AG09309 (cell line): Measurements from ENCODE around the gene CFAP57.

ENCODE experiments used
- DNase-seq: peaks from one replicate; pipeline ENCODE4 v3.0.0-alpha.2; 2010; ENCODE audit warnings: low read depth
- H3K4me3 ChIP-seq: 2 replicates; pipeline ENCODE4 v1.5.1; 2011; ENCODE audit warnings: mild to moderate bottlenecking, low read depth, low read length, moderate library complexity; ENCODE audit not compliant: control insufficient read depth
- TF ChIP-seq, protein P1 (sequence below): IDR thresholded peaks from 2 replicates; pipeline ENCODE4 v1.5.1; 2011; ENCODE audit warnings: mild to moderate bottlenecking, low read depth, low read length, inconsistent platforms; ENCODE audit not compliant: insufficient read depth, control insufficient read depth; ENCODE audit errors: missing control alignments

Gene CFAP57

DNA sequence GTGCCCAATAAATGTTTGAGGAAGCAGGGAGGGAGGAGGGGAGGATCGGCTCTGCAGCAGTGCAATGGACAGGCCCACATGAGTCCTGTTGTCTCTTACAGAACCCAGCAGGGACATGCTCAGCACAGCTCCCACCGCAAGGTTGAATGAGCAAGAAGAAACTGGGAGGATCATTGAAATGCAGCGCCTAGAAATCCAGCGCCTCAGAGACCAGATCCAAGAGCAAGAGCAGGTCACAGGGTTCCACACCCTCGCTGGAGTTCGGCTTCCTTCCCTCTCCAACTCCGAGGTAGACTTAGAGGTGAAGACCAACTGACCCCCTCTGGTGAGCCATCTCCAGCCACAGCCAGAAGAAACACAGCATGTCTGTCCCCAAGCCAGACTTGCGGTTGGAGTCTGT lies 81.7 kb downstream of the CFAP57 start:
- TF ChIP-seq, protein P1, sequence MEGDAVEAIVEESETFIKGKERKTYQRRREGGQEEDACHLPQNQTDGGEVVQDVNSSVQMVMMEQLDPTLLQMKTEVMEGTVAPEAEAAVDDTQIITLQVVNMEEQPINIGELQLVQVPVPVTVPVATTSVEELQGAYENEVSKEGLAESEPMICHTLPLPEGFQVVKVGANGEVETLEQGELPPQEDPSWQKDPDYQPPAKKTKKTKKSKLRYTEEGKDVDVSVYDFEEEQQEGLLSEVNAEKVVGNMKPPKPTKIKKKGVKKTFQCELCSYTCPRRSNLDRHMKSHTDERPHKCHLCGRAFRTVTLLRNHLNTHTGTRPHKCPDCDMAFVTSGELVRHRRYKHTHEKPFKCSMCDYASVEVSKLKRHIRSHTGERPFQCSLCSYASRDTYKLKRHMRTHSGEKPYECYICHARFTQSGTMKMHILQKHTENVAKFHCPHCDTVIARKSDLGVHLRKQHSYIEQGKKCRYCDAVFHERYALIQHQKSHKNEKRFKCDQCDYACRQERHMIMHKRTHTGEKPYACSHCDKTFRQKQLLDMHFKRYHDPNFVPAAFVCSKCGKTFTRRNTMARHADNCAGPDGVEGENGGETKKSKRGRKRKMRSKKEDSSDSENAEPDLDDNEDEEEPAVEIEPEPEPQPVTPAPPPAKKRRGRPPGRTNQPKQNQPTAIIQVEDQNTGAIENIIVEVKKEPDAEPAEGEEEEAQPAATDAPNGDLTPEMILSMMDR: no peak
- no peak for DNase-seq
- no peak overlapping the region for H3K4me3 ChIP-seq

DNA sequence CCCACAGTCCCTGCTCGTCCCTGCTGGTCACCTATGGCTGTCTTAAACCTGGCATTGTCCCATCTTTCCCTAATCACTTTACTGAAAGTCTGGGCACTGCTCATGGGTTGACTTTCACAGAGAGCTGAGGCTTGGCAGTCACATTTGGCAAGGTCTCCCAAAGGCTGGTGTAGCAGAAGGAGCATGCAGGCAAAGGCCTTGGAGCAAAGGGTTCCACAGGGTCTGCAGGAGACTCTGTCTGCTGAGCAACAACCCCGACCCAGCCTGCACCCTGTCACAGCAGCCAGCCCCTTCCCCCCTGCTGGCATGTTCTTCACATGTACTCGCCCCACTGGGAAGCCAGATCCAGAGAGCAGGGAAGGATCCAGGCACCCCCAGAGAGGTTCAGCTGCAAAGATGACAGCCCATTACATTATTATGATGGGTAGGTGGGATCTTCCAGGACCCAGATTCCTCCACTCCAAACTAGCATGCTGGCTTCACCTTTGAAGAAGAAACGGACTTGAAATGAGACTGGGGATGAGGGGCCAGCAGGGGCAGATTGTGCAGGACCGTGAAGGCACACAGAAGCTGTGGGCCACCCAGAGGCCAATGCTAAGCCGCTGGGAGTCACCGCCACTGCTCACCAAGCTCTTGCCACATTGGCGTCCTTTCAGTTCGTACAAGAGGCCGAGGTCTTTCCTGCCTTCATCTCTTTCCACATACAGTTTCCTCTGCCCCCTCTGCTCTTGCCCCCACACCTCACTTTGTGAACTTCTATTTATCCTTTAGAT lies 83.5 kb downstream of the CFAP57 start:
- TF ChIP-seq, protein P1: no peak
- H3K4me3 ChIP-seq: no peak overlapping the region
- no peak for DNase-seq

DNA sequence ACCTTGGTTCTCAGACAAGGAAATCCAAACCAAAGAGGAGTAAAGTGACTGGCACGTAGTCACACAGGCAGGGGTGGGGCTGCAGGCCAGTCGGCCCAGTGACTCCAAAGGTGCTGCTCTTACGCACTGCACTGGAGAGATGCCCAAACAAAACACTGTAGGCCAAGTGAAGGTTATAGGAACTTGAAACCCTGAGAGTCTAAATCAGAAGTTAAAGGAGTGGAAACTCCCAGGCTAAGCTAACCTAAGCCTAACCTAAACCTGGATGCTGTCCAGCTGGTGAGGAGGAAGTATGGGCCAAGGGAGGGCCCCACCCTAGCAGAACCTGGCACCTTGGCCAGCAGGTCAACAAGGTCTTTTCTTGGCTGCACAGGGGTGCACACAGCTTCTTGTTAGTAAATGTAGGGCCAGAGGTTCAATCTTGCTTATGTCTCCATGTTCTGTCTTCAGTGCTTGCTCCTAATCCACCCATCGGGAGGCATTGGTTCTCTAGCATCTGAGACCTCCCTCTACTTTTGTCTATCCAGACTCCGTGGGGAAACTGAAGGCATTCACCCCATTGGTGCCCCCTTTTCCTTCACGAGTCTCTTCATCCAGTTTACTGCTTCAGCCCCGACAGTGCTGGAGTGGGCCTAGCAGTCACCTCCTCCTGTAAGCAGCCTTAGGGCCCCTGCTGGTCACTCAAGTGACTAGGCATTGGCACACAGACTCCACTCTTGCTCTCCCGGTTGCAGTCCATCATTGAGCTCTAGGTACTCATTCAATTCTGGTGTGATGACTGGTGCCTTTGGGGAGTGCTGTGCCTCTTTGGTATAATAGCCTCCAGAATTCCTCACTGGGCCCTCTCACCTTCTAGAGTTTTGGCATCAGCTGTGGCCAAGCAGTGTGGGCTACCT lies 84.8 kb downstream of the CFAP57 start:
- TF ChIP-seq, protein P1: no peak

DNA sequence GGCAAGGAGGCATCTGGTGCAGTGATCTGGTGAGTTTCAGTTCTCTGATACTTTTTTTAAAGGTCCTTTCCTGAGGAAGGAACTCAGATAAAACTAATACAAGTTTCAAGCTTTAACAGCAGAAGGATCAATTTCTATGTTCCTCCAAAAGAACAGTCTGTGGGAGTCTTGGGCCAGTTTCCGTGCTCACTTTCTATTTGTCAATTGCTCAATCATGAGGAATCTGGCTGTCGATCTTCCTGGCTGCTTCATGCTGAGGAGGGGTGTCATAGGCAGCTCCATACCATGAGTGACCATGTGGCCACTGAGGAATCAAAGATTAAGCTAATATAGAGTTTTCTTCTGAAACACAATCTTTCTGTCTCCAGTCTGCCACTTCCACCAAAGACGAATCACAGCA lies 86.2 kb downstream of the CFAP57 start:
- no peak overlapping the region for H3K4me3 ChIP-seq
- TF ChIP-seq, protein P1: no peak
- no peak for DNase-seq

More for the DNA sequence above, 84.8 kb downstream of the CFAP57 start:
- DNase-seq: no peak
- H3K4me3 ChIP-seq: no peak overlapping the region

DNA sequence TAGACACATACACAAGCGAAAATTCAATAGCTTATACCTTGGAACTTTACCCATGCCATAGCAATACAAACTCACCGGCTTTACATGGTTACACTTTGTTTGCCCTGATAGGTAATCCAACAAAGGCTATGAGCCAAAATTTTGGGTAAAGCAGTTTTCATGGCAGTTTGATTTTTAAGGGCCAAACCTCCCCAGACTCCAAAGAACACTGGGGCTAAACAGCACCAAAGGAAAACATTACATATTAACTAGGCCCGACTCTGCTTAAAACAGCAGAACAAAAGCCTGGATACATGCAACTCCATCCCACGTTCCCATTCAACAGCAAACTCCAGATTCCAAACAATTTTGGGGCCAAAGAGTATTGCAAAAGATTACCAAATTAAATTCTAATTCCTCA lies 93.3 kb downstream of the CFAP57 start:
- no peak overlapping the region for H3K4me3 ChIP-seq
- DNase-seq: no peak
- TF ChIP-seq, protein P1: no peak

DNA sequence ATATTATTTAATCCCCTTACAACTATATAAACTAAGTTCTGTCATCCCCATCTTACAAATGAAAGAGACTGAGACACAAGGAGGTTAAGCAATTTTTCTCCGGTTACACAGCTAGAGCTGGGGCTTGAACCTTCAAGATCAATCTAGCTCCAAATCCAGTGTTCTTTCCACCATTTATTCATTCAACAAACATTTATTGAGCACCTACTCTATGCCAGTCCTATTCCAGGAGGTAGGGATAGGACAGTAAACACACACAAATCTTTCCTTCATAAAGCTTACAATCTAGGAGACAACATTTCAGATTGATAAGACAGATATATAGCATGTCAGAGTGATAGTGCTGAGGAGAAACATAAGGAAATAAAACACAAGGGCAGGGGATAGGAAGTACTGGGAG lies 94.8 kb downstream of the CFAP57 start:
- no peak for DNase-seq
- TF ChIP-seq, protein P1: no peak

More for the DNA sequence above, 94.8 kb downstream of the CFAP57 start:
- no peak overlapping the region for H3K4me3 ChIP-seq
